Mucosa of rectum (tissue), 2 donors: ENCODE measurements around the gene RHCG.
A peak's percentile ranks its signal among the peaks of the same experiment; 100 is the strongest.

Source experiments
- H3K27ac ChIP-seq, 2 donors: one replicate each; pipeline ENCODE4 v1.7.0; 2013; ENCODE audit warnings: inconsistent platforms in 2 of 2, low read depth in 2 of 2, low read length in 2 of 2
- H3K27me3 ChIP-seq, 2 donors: one replicate each; pipeline ENCODE4 v1.7.0; 2013; ENCODE audit warnings: low read length in 2 of 2; ENCODE audit not compliant: control insufficient read depth in 2 of 2, insufficient read depth in 2 of 2
- H3K36me3 ChIP-seq, 2 donors: one replicate each; pipeline ENCODE4 v1.7.0; 2013; ENCODE audit warnings: low read length in 2 of 2; ENCODE audit not compliant: control insufficient read depth in 2 of 2, insufficient read depth in 2 of 2
- H3K4me1 ChIP-seq, 2 donors: one replicate each; pipeline ENCODE4 v1.7.0; 2013; ENCODE audit warnings: low read length in 2 of 2, mild to moderate bottlenecking in 1 of 2; ENCODE audit not compliant: control insufficient read depth in 2 of 2, insufficient read depth in 2 of 2
- H3K4me3 ChIP-seq, 2 donors: one replicate each; pipeline ENCODE4 v1.7.0; 2013; ENCODE audit warnings: low read length in 2 of 2
- H3K9ac ChIP-seq, 2 donors: one replicate each; pipeline ENCODE4 v1.7.0; 2013; ENCODE audit warnings: low read length in 2 of 2, low read depth in 1 of 2, mild to moderate bottlenecking in 1 of 2
- H3K9me3 ChIP-seq, 2 donors: one replicate each; pipeline ENCODE4 v1.7.0; 2013; ENCODE audit warnings: low read length in 2 of 2; ENCODE audit not compliant: control insufficient read depth in 2 of 2
- donor health status: healthy.
- donor health status: Normal muscosa, but diverticular disease.

RHCG gene

GRCh38 chr15:89435362-89435761 is 61.0 kb downstream of the RHCG start:
- Histone ChIP-seq H3K27me3 (peaks cover 5 to 16% of the 10 kb centered on the region in 2 donors), H3K9ac (no peak overlapping the region), H3K27ac (no peak overlapping the region), H3K9me3 (no peaks in the 10 kb centered on the region), H3K36me3 (no peaks in the 10 kb centered on the region), H3K4me3 (no peak overlapping the region), H3K4me1 (peaks cover 2% of the 10 kb centered on the region in 2 donors)

GRCh38 chr15:89433686-89434085 is 62.7 kb downstream of the RHCG start:
- no peak overlapping the region for H3K4me3 ChIP-seq
- H3K27ac ChIP-seq, result no peak overlapping the region
- H3K9ac ChIP-seq, result no peak overlapping the region
- peaks cover 2 to 4% of the 10 kb centered on the region in 2 donors for H3K4me1 ChIP-seq
- peaks cover 5 to 12% of the 10 kb centered on the region in 2 donors for H3K27me3 ChIP-seq
- H3K9me3 ChIP-seq, result no peaks in the 10 kb centered on the region
- H3K36me3 ChIP-seq, result no peaks in the 10 kb centered on the region

- Histone ChIP-seq H3K4me1 (peaks cover 2 to 4% of the 10 kb centered on the region in 2 donors), H3K36me3 (no peaks in the 10 kb centered on the region), H3K4me3 (peak overlapping the region; percentile 67 to 69), H3K9ac (peak overlapping the region in 1 of 2 donors; percentile 58), H3K27ac (no peak overlapping the region), H3K27me3 (peaks cover 2 to 4% of the 10 kb centered on the region in 2 donors), H3K9me3 (no peaks in the 10 kb centered on the region)
Observed at GRCh38 chr15:89430530-89431341, 65.6 kb downstream of the RHCG start.

- H3K36me3 ChIP-seq, result no peaks in the 10 kb centered on the region
- H3K27me3 ChIP-seq, result peaks cover 2 to 4% of the 10 kb centered on the region in 2 donors
- H3K4me1 ChIP-seq, result peaks cover 2 to 4% of the 10 kb centered on the region in 2 donors
- H3K27ac ChIP-seq, result no peak overlapping the region
- H3K4me3 ChIP-seq, result no peak overlapping the region
- no peak overlapping the region for H3K9ac ChIP-seq
- H3K9me3 ChIP-seq, result no peaks in the 10 kb centered on the region
Observed at GRCh38 chr15:89429986-89430385, 66.4 kb downstream of the RHCG start.

GRCh38 chr15:89429023-89429422 is 67.4 kb downstream of the RHCG start:
- Histone ChIP-seq H3K4me1 (peaks cover 2 to 4% of the 10 kb centered on the region in 2 donors), H3K4me3 (no peak overlapping the region), H3K9ac (no peak overlapping the region), H3K27ac (no peak overlapping the region), H3K36me3 (no peaks in the 10 kb centered on the region), H3K9me3 (no peaks in the 10 kb centered on the region), H3K27me3 (peaks cover 0 to 4% of the 10 kb centered on the region in 2 donors)

- Histone ChIP-seq H3K27ac (no peak overlapping the region), H3K4me1 (peaks cover 2 to 4% of the 10 kb centered on the region in 2 donors), H3K9ac (no peak overlapping the region), H3K4me3 (no peak overlapping the region), H3K27me3 (peaks cover 0 to 4% of the 10 kb centered on the region in 2 donors), H3K36me3 (no peaks in the 10 kb centered on the region), H3K9me3 (no peaks in the 10 kb centered on the region)
Observed at GRCh38 chr15:89428246-89428645, 68.1 kb downstream of the RHCG start.

GRCh38 chr15:89426500-89426899 is 69.9 kb downstream of the RHCG start:
- H3K9me3 ChIP-seq, result no peaks in the 10 kb centered on the region
- peaks cover 0 to 11% of the 10 kb centered on the region in 2 donors for H3K27me3 ChIP-seq
- no peak overlapping the region for H3K4me3 ChIP-seq
- H3K9ac ChIP-seq, result no peak overlapping the region
- H3K27ac ChIP-seq, result no peak overlapping the region
- H3K4me1 ChIP-seq, result peaks cover 2 to 4% of the 10 kb centered on the region in 2 donors
- no peaks in the 10 kb centered on the region for H3K36me3 ChIP-seq

GRCh38 chr15:89423981-89424380 is 72.4 kb downstream of the RHCG start:
- H3K27me3 ChIP-seq, result peaks cover 1 to 11% of the 10 kb centered on the region in 2 donors
- H3K4me1 ChIP-seq, result no peaks in the 10 kb centered on the region
- H3K27ac ChIP-seq, result no peak overlapping the region
- H3K36me3 ChIP-seq, result no peaks in the 10 kb centered on the region
- H3K9me3 ChIP-seq, result no peaks in the 10 kb centered on the region
- H3K9ac ChIP-seq, result no peak overlapping the region
- H3K4me3 ChIP-seq, result no peak overlapping the region
